ENCODE data around the gene DENND10.

- TF ChIP-seq CTCF (IDR thresholded peaks at IDR 0.05) (no peak), POLR2A (IDR thresholded peaks at IDR 0.05) (no peak), POLR2AphosphoS5 (IDR thresholded peaks at IDR 0.05) (no peak)
Measured at GRCh38 chr10:119143657-119144056, 39.7 kb downstream of the DENND10 start.

Measured in stomach (tissue), 4 donors.